ENCODE measurements around the gene DUSP22. TPM values are rescaled to one million over a fixed set of nuclear protein-coding genes. Genes with fewer than 3 reads are reported as not detected.

Gene DUSP22
- total and polyA plus RNA-seq, 9 of the 15 experiments (the other 6 are each of a cell fraction or from before 2014, with no cell fraction given), result 9.3 to 19.4 (median 11.8) TPM

- Histone ChIP-seq H3K4me1 (replicated peaks in 1 of 2; ENCODE audit: control insufficient read depth in 2 of 2, insufficient read depth in 2 of 2, low read length in 2 of 2) (no peaks in the 10 kb centered on the region), H3K9me1 (ENCODE audit: control insufficient read depth, insufficient read depth, low read length) (no peaks in the 10 kb centered on the region), H3K4me3 (no peak overlapping the region), H3K4me2 (ENCODE audit: insufficient read depth, low read length) (no peak overlapping the region), H2AFZ (ENCODE audit: low read depth, low read length) (no peak overlapping the region), H3K9me3 (replicated peaks; ENCODE audit: control insufficient read depth, insufficient read depth, low read depth, low read length) (no peaks in the 10 kb centered on the region), H3K27ac (ENCODE audit: extremely low read depth, low read depth, low read length) (no peak overlapping the region), H4K20me1 (replicated peaks; ENCODE audit: control insufficient read depth, insufficient read depth, low read length) (no peaks in the 10 kb centered on the region), H3K9ac (ENCODE audit: insufficient read depth in 1 of 2, low read depth in 2 of 2, low read length in 2 of 2) (no peak overlapping the region), H3K79me2 (ENCODE audit: control insufficient read depth, insufficient read depth, low read length) (no peaks in the 10 kb centered on the region), H3K36me3 (ENCODE audit: control insufficient read depth, insufficient read depth, low read length) (no peaks in the 10 kb centered on the region), H3K27me3 (ENCODE audit: control insufficient read depth in 2 of 2, insufficient read depth in 2 of 2, low read length in 2 of 2) (peaks cover 21 to 36% of the 10 kb centered on the region in 2 experiments; a peak in 4 of 5 replicates)
- 5% methylated on average over 2 of the region's 2 CpGs for whole genome bisulfite sequencing (ENCODE audit: insufficient coverage, low coverage, missing lambda C conversion rate)
- DNase-seq (ENCODE audit: extremely low read depth in 1 of 4, low spot score in 3 of 4) (no peak), ATAC-seq (no peak), FAIRE-seq (no peak)
- intact Hi-C loops (cut with micrococcal nuclease), result no loop called here
- in situ Hi-C loops (cut with MboI), result no loop called here
- BruUV-seq (replicated peaks), result no TSS peak
- CTCF ChIA-PET (ENCODE audit: low intra/inter-chr PET ratio), result no interaction called here
- POLR2A ChIA-PET, result no interaction called here
- TF ChIP-seq HDAC3 (IDR thresholded peaks at IDR 0.05; ENCODE audit: borderline replicate concordance, partially characterized antibody) (no peak), ZNF239 (CRISPR knock-in tag; IDR thresholded peaks at IDR 0.05) (no peak), KLF6 (CRISPR knock-in tag; IDR thresholded peaks at IDR 0.05; ENCODE audit: borderline replicate concordance) (no peak), RBFOX2 (IDR thresholded peaks at IDR 0.05; ENCODE audit: low read depth, low read length) (no peak), RNF2 (IDR thresholded peaks at IDR 0.05) (no peak), ERF (CRISPR knock-in tag; IDR thresholded peaks at IDR 0.05) (no peak)
Observed at GRCh38 chr6:251920-252319, 40.4 kb upstream of the DUSP22 start.

- H3K4me3 ChIP-seq, result no peak overlapping the region
- no TSS peak for BruUV-seq (replicated peaks)
- CTCF ChIA-PET (ENCODE audit: low intra/inter-chr PET ratio), result no interaction called here
- ATAC-seq (no peak), FAIRE-seq (no peak), DNase-seq (ENCODE audit: extremely low read depth in 1 of 4, low spot score in 3 of 4) (no peak)
- H3K27me3 ChIP-seq (ENCODE audit: control insufficient read depth in 2 of 2, insufficient read depth in 2 of 2, low read length in 2 of 2), result peaks cover 22 to 36% of the 10 kb centered on the region in 2 experiments; a peak in 4 of 5 replicates
- no peaks in the 10 kb centered on the region for H3K4me1 ChIP-seq (replicated peaks in 1 of 2; ENCODE audit: control insufficient read depth in 2 of 2, insufficient read depth in 2 of 2, low read length in 2 of 2)
- H3K79me2 ChIP-seq (ENCODE audit: control insufficient read depth, insufficient read depth, low read length), result no peaks in the 10 kb centered on the region
- POLR2A ChIA-PET, result no interaction called here
- H3K4me2 ChIP-seq (ENCODE audit: insufficient read depth, low read length), result no peak overlapping the region
- no peak overlapping the region for H3K27ac ChIP-seq (ENCODE audit: extremely low read depth, low read depth, low read length)
- H3K9me1 ChIP-seq (ENCODE audit: control insufficient read depth, insufficient read depth, low read length), result no peaks in the 10 kb centered on the region
- 2% methylated on average over 8 of the region's 8 CpGs for WGBS (ENCODE audit: insufficient coverage, low coverage, missing lambda C conversion rate)
- H3K9me3 ChIP-seq (replicated peaks; ENCODE audit: control insufficient read depth, insufficient read depth, low read depth, low read length), result no peaks in the 10 kb centered on the region
- H3K9ac ChIP-seq (ENCODE audit: insufficient read depth in 1 of 2, low read depth in 2 of 2, low read length in 2 of 2), result no peak overlapping the region
- no peaks in the 10 kb centered on the region for H4K20me1 ChIP-seq (replicated peaks; ENCODE audit: control insufficient read depth, insufficient read depth, low read length)
- no peak overlapping the region for H2AFZ ChIP-seq (ENCODE audit: low read depth, low read length)
- intact Hi-C loops (cut with micrococcal nuclease), result no loop called here
- no peaks in the 10 kb centered on the region for H3K36me3 ChIP-seq (ENCODE audit: control insufficient read depth, insufficient read depth, low read length)
- in situ Hi-C loops (cut with MboI), result no loop called here
- TF ChIP-seq CEBPB (tag; IDR thresholded peaks at IDR 0.05) (0 out of 2 replicates have a peak, but pooled peaks have one; percentile 6), ZNF589 (CRISPR knock-in tag; IDR thresholded peaks at IDR 0.05; ENCODE audit: low read depth) (no peak), CHD4 (IDR thresholded peaks at IDR 0.05; ENCODE audit: insufficient read depth, insufficient replicate concordance, low read depth, low read length, poor library complexity, severe bottlenecking) (no peak), FOXP1 (CRISPR knock-in tag; IDR thresholded peaks at IDR 0.05) (no peak), SIN3A (IDR thresholded peaks at IDR 0.05; ENCODE audit: borderline replicate concordance in 2 of 2, control insufficient read depth in 1 of 2, low read depth in 2 of 2, low read length in 2 of 2) (no peak), CBX8 (IDR thresholded peaks at IDR 0.05; ENCODE audit: borderline replicate concordance, extremely low read depth, low read depth, low read length, poor library complexity, severe bottlenecking) (peak; percentile 55), RBFOX2 (IDR thresholded peaks at IDR 0.05; ENCODE audit: low read depth, low read length) (no peak), ID3 (CRISPR knock-in tag; IDR thresholded peaks at IDR 0.05) (no peak), ID3 (tag; IDR thresholded peaks at IDR 0.05) (no peak), MCM7 (IDR thresholded peaks at IDR 0.05) (no peak)
Observed at GRCh38 chr6:252775-253535, 39.3 kb upstream of the DUSP22 start.
